ENCODE data around the gene EPSTI1. TPM values are rescaled to one million over a fixed set of nuclear protein-coding genes. Genes with fewer than 3 reads are reported as not detected.

The EPSTI1 gene
- total RNA-seq, 1 experiment from 2014 or later = 0.69 TPM

DNA sequence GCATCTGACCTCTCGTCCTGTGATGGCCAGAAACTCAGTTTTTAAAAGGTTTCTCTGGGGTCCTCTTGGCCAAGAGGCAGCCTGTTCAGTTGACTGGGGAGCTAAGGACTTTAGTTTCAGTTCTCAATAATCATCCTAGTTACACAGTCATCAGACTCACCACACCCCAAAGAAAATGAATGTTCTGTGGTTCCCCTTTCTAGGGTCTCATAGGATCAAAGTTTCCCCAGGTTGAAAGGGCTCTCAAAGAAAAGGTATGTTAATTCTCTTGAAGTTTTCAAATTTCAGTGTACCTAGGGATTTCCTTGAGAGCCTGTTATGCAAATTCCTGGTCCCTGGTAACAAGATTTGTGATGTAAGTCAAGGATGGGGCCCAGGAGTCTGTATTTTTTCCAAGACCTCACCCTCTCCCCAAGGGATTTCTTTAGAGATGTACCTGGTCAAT, 115.7 kb downstream of the EPSTI1 start:
- ATAC-seq (no peak), DNase-seq (ENCODE audit: low read depth, low spot score) (no peak)
- no peaks in the 10 kb centered on the region for H3K36me3 ChIP-seq (ENCODE audit: control insufficient read depth, insufficient read depth, low read length)
- TF ChIP-seq, protein P1, sequence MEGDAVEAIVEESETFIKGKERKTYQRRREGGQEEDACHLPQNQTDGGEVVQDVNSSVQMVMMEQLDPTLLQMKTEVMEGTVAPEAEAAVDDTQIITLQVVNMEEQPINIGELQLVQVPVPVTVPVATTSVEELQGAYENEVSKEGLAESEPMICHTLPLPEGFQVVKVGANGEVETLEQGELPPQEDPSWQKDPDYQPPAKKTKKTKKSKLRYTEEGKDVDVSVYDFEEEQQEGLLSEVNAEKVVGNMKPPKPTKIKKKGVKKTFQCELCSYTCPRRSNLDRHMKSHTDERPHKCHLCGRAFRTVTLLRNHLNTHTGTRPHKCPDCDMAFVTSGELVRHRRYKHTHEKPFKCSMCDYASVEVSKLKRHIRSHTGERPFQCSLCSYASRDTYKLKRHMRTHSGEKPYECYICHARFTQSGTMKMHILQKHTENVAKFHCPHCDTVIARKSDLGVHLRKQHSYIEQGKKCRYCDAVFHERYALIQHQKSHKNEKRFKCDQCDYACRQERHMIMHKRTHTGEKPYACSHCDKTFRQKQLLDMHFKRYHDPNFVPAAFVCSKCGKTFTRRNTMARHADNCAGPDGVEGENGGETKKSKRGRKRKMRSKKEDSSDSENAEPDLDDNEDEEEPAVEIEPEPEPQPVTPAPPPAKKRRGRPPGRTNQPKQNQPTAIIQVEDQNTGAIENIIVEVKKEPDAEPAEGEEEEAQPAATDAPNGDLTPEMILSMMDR (IDR thresholded peaks at IDR 0.05) = no peak
- TF ChIP-seq, protein P2, sequence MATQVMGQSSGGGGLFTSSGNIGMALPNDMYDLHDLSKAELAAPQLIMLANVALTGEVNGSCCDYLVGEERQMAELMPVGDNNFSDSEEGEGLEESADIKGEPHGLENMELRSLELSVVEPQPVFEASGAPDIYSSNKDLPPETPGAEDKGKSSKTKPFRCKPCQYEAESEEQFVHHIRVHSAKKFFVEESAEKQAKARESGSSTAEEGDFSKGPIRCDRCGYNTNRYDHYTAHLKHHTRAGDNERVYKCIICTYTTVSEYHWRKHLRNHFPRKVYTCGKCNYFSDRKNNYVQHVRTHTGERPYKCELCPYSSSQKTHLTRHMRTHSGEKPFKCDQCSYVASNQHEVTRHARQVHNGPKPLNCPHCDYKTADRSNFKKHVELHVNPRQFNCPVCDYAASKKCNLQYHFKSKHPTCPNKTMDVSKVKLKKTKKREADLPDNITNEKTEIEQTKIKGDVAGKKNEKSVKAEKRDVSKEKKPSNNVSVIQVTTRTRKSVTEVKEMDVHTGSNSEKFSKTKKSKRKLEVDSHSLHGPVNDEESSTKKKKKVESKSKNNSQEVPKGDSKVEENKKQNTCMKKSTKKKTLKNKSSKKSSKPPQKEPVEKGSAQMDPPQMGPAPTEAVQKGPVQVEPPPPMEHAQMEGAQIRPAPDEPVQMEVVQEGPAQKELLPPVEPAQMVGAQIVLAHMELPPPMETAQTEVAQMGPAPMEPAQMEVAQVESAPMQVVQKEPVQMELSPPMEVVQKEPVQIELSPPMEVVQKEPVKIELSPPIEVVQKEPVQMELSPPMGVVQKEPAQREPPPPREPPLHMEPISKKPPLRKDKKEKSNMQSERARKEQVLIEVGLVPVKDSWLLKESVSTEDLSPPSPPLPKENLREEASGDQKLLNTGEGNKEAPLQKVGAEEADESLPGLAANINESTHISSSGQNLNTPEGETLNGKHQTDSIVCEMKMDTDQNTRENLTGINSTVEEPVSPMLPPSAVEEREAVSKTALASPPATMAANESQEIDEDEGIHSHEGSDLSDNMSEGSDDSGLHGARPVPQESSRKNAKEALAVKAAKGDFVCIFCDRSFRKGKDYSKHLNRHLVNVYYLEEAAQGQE (IDR thresholded peaks at IDR 0.05; ENCODE audit: insufficient read depth in 1 of 2, low read depth in 2 of 2, low read length in 1 of 2) = no peak
- TF ChIP-seq POLR2AphosphoS5 (IDR thresholded peaks at IDR 0.05; ENCODE audit: low read depth, low read length) (no peak), SIN3A (IDR thresholded peaks at IDR 0.05; ENCODE audit: borderline replicate concordance, insufficient read depth, low read depth, low read length) (no peak), TCF7L2 (IDR thresholded peaks at IDR 0.05; ENCODE audit: low read depth, low read length) (no peak)
- no peaks in the 10 kb centered on the region for H3K9me3 ChIP-seq (ENCODE audit: control insufficient read depth, insufficient read depth, low read depth, low read length)
- ChIA-PET CTCF (no interaction called here), POLR2A (no interaction called here)
- no peak overlapping the region for H3K27ac ChIP-seq (ENCODE audit: low read length)
- in situ Hi-C loops (cut with HindIII; ENCODE audit: low pct_unique_long_range_greater_than_20kb, low sequenced_read_pairs) (no loop called here), intact Hi-C loops (cut with micrococcal nuclease; ENCODE audit: unreplicated experiment) (no loop called here)
- BruUV-seq (replicated peaks) = no TSS peak
- H3K27me3 ChIP-seq (ENCODE audit: control insufficient read depth, insufficient read depth, low read length) = no peaks in the 10 kb centered on the region
- no peak overlapping the region for H3K4me3 ChIP-seq (ENCODE audit: low read depth in 2 of 2, low read length in 2 of 2)
- H3K4me1 ChIP-seq (ENCODE audit: control insufficient read depth, insufficient read depth, low read length) = no peaks in the 10 kb centered on the region

DNA sequence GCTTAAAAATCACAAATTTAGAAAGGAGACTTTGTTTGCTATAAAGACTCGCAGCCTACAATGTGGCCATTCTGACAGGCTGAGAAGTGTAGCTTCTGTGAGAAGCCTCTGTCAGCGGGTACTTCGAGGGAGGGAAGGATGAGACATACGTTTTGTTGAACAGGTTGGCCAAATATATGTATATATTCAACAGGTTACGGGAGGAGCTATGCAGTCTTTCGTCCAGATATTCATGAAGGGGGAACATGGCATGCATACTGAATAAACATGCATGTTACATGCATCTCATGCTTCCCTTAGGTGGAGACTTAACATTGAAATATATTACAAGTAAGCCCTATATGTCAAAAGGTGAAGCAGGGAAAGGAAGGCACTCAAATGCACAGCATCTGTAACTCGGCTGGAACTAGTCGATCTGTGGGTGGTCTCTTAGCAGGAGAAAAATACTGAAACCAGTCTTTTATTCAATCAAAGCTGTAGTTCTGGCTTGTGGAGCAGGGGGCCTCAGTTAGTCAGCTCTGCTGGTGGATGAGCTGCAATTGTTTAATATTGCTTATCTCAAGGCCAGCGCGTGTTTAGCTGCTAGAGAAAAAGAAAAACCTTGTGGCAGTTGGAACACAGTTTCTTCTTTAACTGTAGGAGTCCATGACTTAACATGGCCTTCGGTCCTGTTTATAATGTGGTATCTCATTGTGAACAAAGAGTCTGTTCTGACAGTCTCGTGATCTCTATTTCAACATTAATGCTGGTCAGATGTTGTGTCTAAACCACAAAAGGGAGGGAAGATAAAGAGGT, 116.4 kb downstream of the EPSTI1 start:
- POLR2A ChIA-PET = no interaction called here
- no peaks in the 10 kb centered on the region for H3K9me3 ChIP-seq (ENCODE audit: control insufficient read depth, insufficient read depth, low read depth, low read length)
- ATAC-seq (no peak), DNase-seq (ENCODE audit: low read depth, low spot score) (no peak)
- H3K27me3 ChIP-seq (ENCODE audit: control insufficient read depth, insufficient read depth, low read length) = no peaks in the 10 kb centered on the region
- no peaks in the 10 kb centered on the region for H3K4me1 ChIP-seq (ENCODE audit: control insufficient read depth, insufficient read depth, low read length)
- no TSS peak for BruUV-seq (replicated peaks)
- H3K4me3 ChIP-seq (ENCODE audit: low read depth in 2 of 2, low read length in 2 of 2) = no peak overlapping the region
- H3K27ac ChIP-seq (ENCODE audit: low read length) = no peak overlapping the region
- no peaks in the 10 kb centered on the region for H3K36me3 ChIP-seq (ENCODE audit: control insufficient read depth, insufficient read depth, low read length)
- TF ChIP-seq, protein P1 (IDR thresholded peaks at IDR 0.05) = no peak
- TF ChIP-seq, protein P2 (IDR thresholded peaks at IDR 0.05; ENCODE audit: insufficient read depth in 1 of 2, low read depth in 2 of 2, low read length in 1 of 2) = no peak
- TF ChIP-seq POLR2AphosphoS5 (IDR thresholded peaks at IDR 0.05; ENCODE audit: low read depth, low read length) (no peak), SIN3A (IDR thresholded peaks at IDR 0.05; ENCODE audit: borderline replicate concordance, insufficient read depth, low read depth, low read length) (no peak)
- CTCF ChIA-PET = no interaction called here
- in situ Hi-C loops (cut with HindIII; ENCODE audit: low pct_unique_long_range_greater_than_20kb, low sequenced_read_pairs) (no loop called here), intact Hi-C loops (cut with micrococcal nuclease; ENCODE audit: unreplicated experiment) (no loop called here)
